Endothelial cell of umbilical vein (primary cell): Measurements from ENCODE around the gene AIRE. TPM values are rescaled to one million over a fixed set of nuclear protein-coding genes. Genes with fewer than 3 reads are reported as not detected.

Source experiments
- BruUV-seq: library from RNA; stranded (reverse); fragments of 400-500 nt; replicated peaks from 2 replicates; lab custom pipeline; 2021; lab: Mats Ljungman, UMichigan
- CTCF ChIA-PET: fragments of 300-600, 350-600 bp; sonication (Branson Sonifier 250); formaldehyde crosslinking; loops from one replicate; lab custom pipeline; 2021; ENCODE audit warnings: antibody characterized with exemption, inconsistent platforms; lab: Charles Lee
- POLR2A ChIA-PET: fragments of 300-600, 350-600 bp; sonication (Branson Sonifier 250); formaldehyde crosslinking; loops from one replicate; lab custom pipeline; 2021; ENCODE audit warnings: antibody characterized with exemption, inconsistent platforms; lab: Charles Lee
- DNase-seq: peaks from one replicate; pipeline ENCODE4 v3.0.0-alpha.2; 2011; ENCODE audit warnings: low read depth, low spot score
- FAIRE-seq: peaks from 2 replicates; lab custom pipeline; 2011; peaks lifted over from hg19 to GRCh38; lab: Jason Lieb, UNC
- H2AFZ ChIP-seq: 2 replicates; pipeline ENCODE4 v1.6.0; 2012; ENCODE audit warnings: low read depth, low read length, control low read depth, inconsistent platforms
- H3K27ac ChIP-seq: 2 replicates; pipeline ENCODE4 v1.5.1; 2011; ENCODE audit warnings: low read depth, mild to moderate bottlenecking, control low read depth, low read length, moderate library complexity; ENCODE audit not compliant: insufficient read depth
- H3K27me3 ChIP-seq, 2 experiments: 2 replicates each; pipeline versions ENCODE4 v1.6.0 to v1.6.1; 2011; ENCODE audit warnings: low read length in 2 of 2, mixed read lengths in 1 of 2; ENCODE audit not compliant: control insufficient read depth in 2 of 2, insufficient read depth in 2 of 2
- H3K36me3 ChIP-seq, 2 experiments: 2 replicates in 1 of 2; 3 replicates in 1 of 2; pipeline ENCODE4 v1.5.1; 2011; ENCODE audit warnings: low read length in 2 of 2, mild to moderate bottlenecking in 1 of 2, moderate library complexity in 1 of 2; ENCODE audit not compliant: control insufficient read depth in 2 of 2, insufficient read depth in 2 of 2; ENCODE audit errors: extremely low read depth in 1 of 2
- H3K4me1 ChIP-seq: 3 replicates; pipeline ENCODE4 v1.5.1; 2011; ENCODE audit warnings: mild to moderate bottlenecking, low read length; ENCODE audit not compliant: control insufficient read depth, insufficient read depth; ENCODE audit errors: extremely low read depth
- H3K4me2 ChIP-seq: 2 replicates; pipeline ENCODE4 v1.6.1; 2011; ENCODE audit warnings: low read length, control low read depth, mixed read lengths; ENCODE audit not compliant: insufficient read depth
- H3K4me3 ChIP-seq, 3 experiments: fragments of 200-600 bp in 1 of 3; sonication (generic), shearing (Covaris generic) in 1 of 3; replicated peaks in 1 of 3; 2 replicates each; pipeline ENCODE4 v1.5.1; 2011 to 2016; ENCODE audit warnings: control low read depth in 3 of 3, low read length in 3 of 3, mild to moderate bottlenecking in 2 of 3, inconsistent platforms in 1 of 3, low read depth in 1 of 3, moderate library complexity in 1 of 3; ENCODE audit not compliant: insufficient read depth in 1 of 3
- H3K79me2 ChIP-seq: 2 replicates; pipeline ENCODE4 v1.6.0; 2012; ENCODE audit warnings: low read length, inconsistent platforms; ENCODE audit not compliant: control insufficient read depth, insufficient read depth
- H3K9ac ChIP-seq: replicated peaks from 2 replicates; pipeline ENCODE3; 2011; ENCODE audit warnings: low read length, control low read depth; ENCODE audit not compliant: insufficient read depth; ENCODE audit errors: extremely low read depth
- H3K9me1 ChIP-seq: replicated peaks from 3 replicates; pipeline ENCODE4 v1.6.0; 2011; ENCODE audit warnings: mild to moderate bottlenecking, low read length; ENCODE audit not compliant: control insufficient read depth, insufficient read depth; ENCODE audit errors: extremely low read depth
- H3K9me3 ChIP-seq: replicated peaks from 2 replicates; pipeline ENCODE4 v1.5.1; 2012; ENCODE audit warnings: low read length, inconsistent platforms; ENCODE audit not compliant: control insufficient read depth, insufficient read depth
- H4K20me1 ChIP-seq: replicated peaks from 2 replicates; pipeline ENCODE3; 2011; ENCODE audit warnings: mild to moderate bottlenecking, low read length; ENCODE audit not compliant: control insufficient read depth, insufficient read depth; ENCODE audit errors: extremely low read depth
- EZH2 ChIP-seq: IDR thresholded peaks from 2 replicates; pipeline ENCODE4 v1.6.1; 2012; ENCODE audit warnings: borderline replicate concordance, low read depth, mild to moderate bottlenecking, moderate library complexity, low read length, inconsistent platforms; ENCODE audit not compliant: severe bottlenecking
- FOS ChIP-seq: IDR thresholded peaks from 2 replicates; pipeline ENCODE4 v1.6.1; 2011; ENCODE audit warnings: mild to moderate bottlenecking, low read length, moderate library complexity, borderline replicate concordance; ENCODE audit not compliant: insufficient read depth
- GATA2 ChIP-seq: IDR thresholded peaks from 2 replicates; pipeline ENCODE4 v1.7.0; 2011; ENCODE audit warnings: low read depth, mild to moderate bottlenecking, moderate library complexity, mixed read lengths, low read length; ENCODE audit not compliant: insufficient read length, insufficient read depth
- MYC ChIP-seq: IDR thresholded peaks from one replicate; pipeline ENCODE4 v1.6.1; 2011; ENCODE audit warnings: mild to moderate bottlenecking, low read depth, low read length
- POLR2A ChIP-seq: IDR thresholded peaks from 2 replicates; pipeline ENCODE4 v1.6.1; 2012; ENCODE audit warnings: low read depth, mild to moderate bottlenecking, control low read depth, low read length
- POLR2AphosphoS5 ChIP-seq: IDR thresholded peaks from 2 replicates; pipeline ENCODE4 v1.6.1; 2012; ENCODE audit warnings: low read depth, mild to moderate bottlenecking, control low read depth, low read length, moderate library complexity; ENCODE audit not compliant: insufficient read depth
- dilution Hi-C: fragments of 300-500 bp; cut with MboI; formaldehyde crosslinking; loops from one replicate; pipeline ENCODE4 v1.15.0; 2019; ENCODE audit warnings: low sequenced_read_pairs; ENCODE audit not compliant: extremely low pct_ligation_motif_present
- intact Hi-C: fragments of 100-400 bp; cut with micrococcal nuclease; formaldehyde crosslinking; loops from one replicate; pipeline ENCODE4 v1.10.0; 2022
- polyA plus RNA-seq, 4 experiments: library from polyadenylated mRNA; depleted of rRNA in 3 of 4; stranded (reverse) in 3 of 4; unstranded in 1 of 4; fragments of >200 nt; gene quantifications; 2 replicates each; pipeline versions ENCODE4 v1.2.1 to v1.2.3, GENCODE V29; 2011 to 2012; ENCODE audit warnings: missing spikeins in 1 of 4
- total RNA-seq: library from RNA; stranded (reverse); gene quantifications from 2 replicates; pipeline ENCODE4 v1.2.3, GENCODE V29; 2021
- TF ChIP-seq, protein P1 (sequence below), 2 donors: IDR thresholded peaks; 1 replicate in 1 of 2; 2 replicates in 1 of 2; pipeline ENCODE4 v1.5.1; 2011; ENCODE audit warnings: low read length in 2 of 2, mild to moderate bottlenecking in 2 of 2, moderate library complexity in 2 of 2, control low read depth in 1 of 2, inconsistent platforms in 1 of 2, low read depth in 1 of 2; ENCODE audit not compliant: insufficient read depth in 1 of 2; ENCODE audit errors: extremely low read depth in 1 of 2
- TF ChIP-seq, protein P2 (sequence below): IDR thresholded peaks from 2 replicates; pipeline ENCODE4 v1.6.1; 2011; ENCODE audit not compliant: insufficient read depth, insufficient read length

AIRE gene
- total and polyA plus RNA-seq, 2 donors (not counting 3 experiments of a cell fraction or from before 2014, with no cell fraction given) = 0.04 to 0.11 TPM

DNA sequence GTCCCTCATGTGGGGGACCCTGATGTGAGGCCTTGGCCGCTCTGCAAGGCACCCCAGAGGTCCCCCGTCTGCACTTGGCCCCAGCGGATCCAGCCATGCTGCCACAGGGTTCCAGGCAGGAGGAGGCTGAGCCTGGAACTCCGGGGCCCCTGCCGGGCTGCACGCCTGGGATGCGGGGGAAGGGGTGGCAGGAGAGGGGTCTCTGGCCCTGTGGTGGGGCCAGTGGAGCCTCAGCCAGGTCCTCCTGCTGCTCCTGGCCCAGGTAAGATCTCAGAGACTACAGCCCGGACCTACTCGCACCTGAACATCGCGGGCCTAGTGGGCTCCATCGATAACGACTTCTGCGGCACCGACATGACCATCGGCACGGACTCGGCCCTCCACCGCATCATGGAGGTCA, 27.0 kb downstream of the AIRE start:
- no peak for FAIRE-seq
- no TSS peak for BruUV-seq
- Histone ChIP-seq H3K9me3 (no peaks in the 10 kb centered on the region), H3K4me1 (no peaks in the 10 kb centered on the region), H3K27me3 (no peaks in the 10 kb centered on the region), H3K4me3 (no peak overlapping the region), H4K20me1 (no peaks in the 10 kb centered on the region), H3K79me2 (no peaks in the 10 kb centered on the region), H3K9me1 (no peaks in the 10 kb centered on the region), H3K36me3 (peaks cover 11 to 57% of the 10 kb centered on the region in 2 experiments), H3K9ac (no peak overlapping the region), H3K27ac (no peak overlapping the region), H3K4me2 (no peak overlapping the region), H2AFZ (no peak overlapping the region)
- dilution Hi-C loops (no loop called here), intact Hi-C loops (no loop called here)
- no peak for DNase-seq
- ChIA-PET CTCF (no interaction called here), POLR2A (no interaction called here)
- TF ChIP-seq, protein P1, sequence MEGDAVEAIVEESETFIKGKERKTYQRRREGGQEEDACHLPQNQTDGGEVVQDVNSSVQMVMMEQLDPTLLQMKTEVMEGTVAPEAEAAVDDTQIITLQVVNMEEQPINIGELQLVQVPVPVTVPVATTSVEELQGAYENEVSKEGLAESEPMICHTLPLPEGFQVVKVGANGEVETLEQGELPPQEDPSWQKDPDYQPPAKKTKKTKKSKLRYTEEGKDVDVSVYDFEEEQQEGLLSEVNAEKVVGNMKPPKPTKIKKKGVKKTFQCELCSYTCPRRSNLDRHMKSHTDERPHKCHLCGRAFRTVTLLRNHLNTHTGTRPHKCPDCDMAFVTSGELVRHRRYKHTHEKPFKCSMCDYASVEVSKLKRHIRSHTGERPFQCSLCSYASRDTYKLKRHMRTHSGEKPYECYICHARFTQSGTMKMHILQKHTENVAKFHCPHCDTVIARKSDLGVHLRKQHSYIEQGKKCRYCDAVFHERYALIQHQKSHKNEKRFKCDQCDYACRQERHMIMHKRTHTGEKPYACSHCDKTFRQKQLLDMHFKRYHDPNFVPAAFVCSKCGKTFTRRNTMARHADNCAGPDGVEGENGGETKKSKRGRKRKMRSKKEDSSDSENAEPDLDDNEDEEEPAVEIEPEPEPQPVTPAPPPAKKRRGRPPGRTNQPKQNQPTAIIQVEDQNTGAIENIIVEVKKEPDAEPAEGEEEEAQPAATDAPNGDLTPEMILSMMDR (IDR thresholded peaks at IDR 0.05; ENCODE audit: extremely low read depth in 1 of 2, insufficient read depth in 1 of 2, low read depth in 1 of 2, low read length in 2 of 2) = no peak
- TF ChIP-seq MYC (no peak), POLR2A (no peak), GATA2 (no peak), POLR2AphosphoS5 (no peak), FOS (no peak), EZH2 (no peak)
- TF ChIP-seq, protein P2, sequence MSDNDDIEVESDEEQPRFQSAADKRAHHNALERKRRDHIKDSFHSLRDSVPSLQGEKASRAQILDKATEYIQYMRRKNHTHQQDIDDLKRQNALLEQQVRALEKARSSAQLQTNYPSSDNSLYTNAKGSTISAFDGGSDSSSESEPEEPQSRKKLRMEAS = no peak
